NOMO-1 (cell line): ENCODE results near the gene U2AF1.
"Not testable (repeated sequence)": the region's sequence is repeated elsewhere in the genome, so short reads cannot be mapped to it uniquely, and the experiment has no call there.

ENCODE experiments used
- DNase-seq, 2 experiments: peaks; one replicate each; lab custom pipeline; 2025; ENCODE audit not compliant: unreplicated experiment in 2 of 2; lab: John Stamatoyannopoulos, UW

The U2AF1 gene, protein sequence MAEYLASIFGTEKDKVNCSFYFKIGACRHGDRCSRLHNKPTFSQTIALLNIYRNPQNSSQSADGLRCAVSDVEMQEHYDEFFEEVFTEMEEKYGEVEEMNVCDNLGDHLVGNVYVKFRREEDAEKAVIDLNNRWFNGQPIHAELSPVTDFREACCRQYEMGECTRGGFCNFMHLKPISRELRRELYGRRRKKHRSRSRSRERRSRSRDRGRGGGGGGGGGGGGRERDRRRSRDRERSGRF

DNA sequence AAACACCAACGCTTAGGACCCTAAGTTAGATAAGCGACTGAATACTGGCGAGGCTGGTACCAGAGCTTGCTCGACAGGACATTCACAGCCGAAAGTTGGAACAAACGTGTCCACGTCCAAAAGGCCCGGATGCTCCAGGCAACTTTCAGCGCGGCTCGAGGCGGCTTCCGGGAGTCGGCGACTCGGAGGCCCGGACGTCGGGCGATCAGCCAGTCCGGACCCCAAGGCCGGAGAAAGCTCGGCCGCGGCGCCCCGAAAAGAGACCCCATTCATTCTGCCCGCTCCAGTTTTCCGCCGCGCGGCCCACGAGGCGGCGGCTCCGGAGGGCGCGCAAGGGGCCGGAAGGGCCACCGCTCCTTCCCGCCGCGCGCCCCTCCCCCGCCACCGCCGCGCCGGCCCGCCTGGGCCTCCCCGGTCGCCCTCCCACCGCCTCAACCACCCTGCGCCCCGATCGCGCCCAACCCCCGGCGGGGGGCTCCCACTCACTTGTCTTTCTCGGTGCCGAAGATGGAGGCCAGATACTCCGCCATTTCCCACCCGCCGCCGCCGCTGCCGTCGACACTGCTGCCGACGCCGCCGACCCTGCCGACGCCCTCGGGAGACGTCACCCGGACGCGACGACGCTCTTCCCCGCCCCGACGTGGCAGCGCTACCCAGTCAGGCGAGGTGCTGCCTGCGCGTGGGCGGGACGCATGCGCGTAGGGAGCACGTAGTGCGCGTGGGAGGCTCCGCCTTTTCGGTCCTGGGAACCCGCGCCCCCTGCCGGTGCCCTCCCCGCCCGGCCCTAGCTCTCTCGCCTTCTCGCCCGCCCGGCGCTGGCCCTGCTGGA, at the start of gene U2AF1:
Gene U2AF1 (minus strand): TSS at position 606 of the 829 bp plus-strand sequence. CDS start 76 bp downstream, at position 530.
- not testable (repeated sequence) for DNase-seq

DNA sequence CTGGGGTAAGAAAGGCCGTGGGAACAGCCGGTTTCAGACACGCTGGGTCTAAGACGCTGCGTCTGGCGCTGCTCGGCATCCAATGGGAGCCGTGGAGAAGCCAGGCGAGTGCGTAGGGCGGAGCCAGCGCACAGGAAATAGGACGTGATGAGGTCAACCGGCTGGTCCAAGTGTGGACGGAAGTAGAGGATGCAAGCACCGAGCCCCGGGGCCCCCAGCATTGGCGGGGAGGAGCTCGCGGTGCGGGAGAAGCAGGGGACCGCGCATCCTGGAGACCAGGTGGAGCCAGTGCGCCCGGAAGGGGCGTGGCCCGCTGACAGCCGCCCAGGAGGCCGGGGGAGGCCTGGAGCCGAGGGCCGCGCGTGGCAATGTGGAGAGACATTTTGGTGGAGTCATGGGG, 46.2 kb upstream of the U2AF1 start:
- not testable (repeated sequence) for DNase-seq

DNA sequence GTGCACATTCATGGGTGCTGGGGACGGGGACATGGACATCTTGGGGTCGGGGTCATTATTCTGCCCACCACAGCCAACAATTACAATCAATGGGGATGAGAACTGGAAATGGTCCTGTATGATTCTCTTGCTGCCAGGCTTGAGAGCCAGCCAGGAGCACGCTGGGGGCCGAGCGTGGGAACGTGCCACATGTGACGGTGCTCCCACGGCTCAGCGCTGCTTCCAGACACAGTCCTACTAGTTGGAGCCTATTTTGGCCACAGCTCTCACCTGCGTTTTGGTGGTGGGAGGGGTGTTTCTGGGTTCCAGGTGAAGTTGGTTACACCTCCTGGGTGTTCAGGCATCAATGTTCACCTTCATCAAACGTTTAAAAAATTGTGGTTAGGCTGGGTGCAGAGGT, 42.0 kb upstream of the U2AF1 start:
- DNase-seq = not testable (repeated sequence)

DNA sequence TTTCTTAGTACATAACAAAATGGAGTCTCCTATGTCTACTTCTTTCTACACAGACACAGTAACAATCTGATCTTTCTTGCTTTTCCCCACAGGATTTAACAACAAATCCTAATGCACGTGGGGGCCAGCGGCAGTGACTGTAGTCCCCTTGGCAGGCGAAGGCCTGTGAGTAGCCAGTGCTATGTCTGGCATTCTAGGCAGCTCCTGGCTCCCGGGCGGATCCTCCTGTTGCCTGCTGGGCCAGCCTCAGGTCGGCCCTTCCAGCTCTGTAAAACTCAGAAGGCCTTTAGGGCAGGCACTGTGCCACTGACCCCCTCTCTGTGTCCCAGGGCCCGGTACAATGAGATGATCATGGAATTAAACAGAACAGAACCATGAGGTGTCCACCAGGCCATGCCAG, 40.6 kb upstream of the U2AF1 start:
- not testable (repeated sequence) for DNase-seq

DNA sequence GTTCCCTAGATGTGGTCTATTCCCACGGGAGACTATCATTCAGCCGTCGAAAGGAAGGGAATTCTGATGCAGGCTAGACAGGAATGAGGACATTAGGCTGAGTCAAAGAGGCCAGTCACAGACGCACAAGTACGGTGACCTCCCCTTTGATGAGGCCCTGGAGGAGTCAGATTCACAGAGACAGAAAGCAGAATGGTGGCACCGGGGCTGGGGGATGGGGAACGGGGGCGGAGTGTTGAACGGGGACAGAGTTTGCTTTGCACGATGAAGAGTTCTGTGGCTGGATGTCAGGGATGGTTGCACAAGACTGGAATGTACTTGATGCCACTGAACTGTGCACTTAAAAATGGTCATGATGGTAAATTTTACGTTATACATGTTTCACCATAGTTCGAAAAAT, 39.3 kb upstream of the U2AF1 start:
- not testable (repeated sequence) for DNase-seq

DNA sequence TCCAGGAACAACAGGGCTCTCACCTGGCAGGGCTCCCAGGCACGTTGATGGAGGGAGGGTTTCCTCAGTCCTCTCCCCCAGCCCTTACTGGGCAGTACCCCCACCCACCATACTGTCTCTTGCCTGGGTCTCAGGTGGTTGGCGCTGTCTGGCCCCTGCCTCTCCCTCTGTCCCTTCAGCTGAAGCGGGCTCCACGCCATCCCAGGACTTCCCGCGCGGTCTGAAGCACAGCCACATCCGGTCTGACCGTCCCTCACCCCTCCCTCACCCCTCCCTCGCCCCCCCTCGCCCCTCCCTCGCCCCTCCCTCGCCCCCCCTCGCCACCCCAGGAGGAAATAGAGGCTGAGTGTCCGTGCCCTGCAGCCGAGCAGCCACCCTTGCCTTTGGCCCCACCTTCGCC, 34.0 kb upstream of the U2AF1 start:
- not testable (repeated sequence) for DNase-seq

DNA sequence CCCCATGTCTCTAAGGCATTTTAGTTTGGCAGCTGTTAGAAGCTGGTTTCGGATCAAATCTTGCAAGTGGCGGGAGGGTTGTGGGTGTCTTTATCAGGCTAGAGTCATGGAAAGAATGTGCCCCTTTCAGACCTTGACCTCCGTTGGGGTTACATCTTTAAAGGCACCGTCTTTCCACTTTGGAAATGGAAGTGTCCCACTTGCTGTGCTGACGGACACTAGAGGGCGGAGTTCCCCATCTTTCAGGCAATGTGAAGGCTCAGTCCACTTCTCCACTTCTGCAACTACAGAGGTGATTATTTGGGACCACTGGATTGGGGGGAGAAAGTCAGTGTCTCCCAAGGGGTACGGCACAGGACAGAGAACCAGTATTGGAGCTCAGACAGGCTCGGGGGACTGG, 31.6 kb upstream of the U2AF1 start:
- DNase-seq = not testable (repeated sequence)

DNA sequence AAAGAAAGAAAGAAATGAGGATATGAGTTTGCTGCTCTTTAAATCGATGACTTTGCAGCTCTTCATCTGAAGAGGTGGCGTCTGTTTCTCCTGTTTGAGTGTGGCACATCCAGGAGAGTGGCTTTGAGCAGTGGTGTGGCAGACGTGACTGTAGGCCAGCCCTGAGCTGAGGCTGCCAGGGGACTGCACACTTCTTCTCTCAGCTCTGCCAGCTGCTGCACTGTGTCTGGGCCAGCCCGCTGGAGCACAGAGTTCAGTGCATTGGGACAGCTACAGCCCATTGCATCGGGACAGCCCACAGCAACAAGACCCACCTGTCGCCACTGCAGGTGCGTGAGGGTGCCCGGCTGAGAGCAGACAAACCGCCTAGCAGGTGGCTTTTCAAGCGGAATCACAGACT, 27.1 kb upstream of the U2AF1 start:
- DNase-seq = not testable (repeated sequence)

DNA sequence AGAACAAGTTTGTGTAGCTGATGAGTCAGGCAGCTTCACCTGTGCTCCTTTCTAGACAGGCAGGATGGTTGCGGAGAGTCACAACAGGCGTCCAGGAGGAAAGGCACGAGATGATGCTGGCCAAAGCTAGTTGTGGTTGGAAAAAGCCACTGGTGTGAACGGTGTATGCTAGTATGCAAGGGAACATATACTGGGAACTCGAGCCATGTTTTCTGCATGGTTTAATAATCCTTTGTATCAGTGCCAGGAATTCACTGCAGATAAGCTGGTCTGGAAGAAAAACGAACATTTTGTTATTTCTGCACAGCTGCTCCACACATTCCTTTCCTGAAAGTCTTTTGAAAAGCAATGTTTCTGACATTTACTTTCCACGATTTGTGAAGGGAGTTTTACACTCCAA, 22.7 kb upstream of the U2AF1 start:
- DNase-seq = not testable (repeated sequence)

DNA sequence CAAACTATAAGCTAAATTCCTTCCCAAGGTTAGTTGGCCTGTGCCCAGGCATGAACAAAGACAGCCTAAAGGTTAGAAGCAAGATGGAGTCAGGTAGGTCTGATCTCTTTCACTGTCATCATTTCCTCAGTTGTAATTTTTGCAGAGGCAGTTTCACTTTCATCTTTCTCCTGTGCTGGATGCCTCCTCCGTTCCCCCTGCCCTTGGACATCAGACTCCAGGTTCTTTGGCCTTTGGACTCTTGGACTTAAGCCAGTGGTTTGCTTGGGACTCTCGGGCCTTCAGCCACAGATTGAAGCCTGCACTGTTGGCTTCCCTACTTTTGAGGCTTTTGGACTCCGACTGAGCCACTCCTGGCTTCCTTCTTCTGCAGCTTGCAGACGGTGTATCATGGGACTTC, 8.6 kb upstream of the U2AF1 start:
- not testable (repeated sequence) for DNase-seq

DNA sequence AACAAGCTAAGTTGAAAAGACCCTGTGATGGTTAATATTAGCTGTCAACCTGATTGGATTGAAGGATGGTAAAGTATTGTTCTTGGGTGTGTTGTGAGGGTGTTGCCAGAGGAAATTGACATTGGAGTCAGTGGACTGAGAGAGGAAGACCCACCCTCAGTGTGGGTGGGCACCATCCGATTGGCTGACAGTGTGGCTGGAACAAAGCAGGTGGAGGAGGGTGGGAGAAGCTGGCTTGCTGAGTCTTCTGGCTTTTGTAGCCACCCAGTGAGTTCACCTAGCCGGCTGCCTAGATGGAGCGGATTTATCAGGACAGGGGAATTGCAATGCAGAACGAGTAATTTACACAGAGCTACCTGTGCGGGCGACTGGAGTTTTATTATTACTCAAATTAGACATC, 7.1 kb upstream of the U2AF1 start:
- not testable (repeated sequence) for DNase-seq

DNA sequence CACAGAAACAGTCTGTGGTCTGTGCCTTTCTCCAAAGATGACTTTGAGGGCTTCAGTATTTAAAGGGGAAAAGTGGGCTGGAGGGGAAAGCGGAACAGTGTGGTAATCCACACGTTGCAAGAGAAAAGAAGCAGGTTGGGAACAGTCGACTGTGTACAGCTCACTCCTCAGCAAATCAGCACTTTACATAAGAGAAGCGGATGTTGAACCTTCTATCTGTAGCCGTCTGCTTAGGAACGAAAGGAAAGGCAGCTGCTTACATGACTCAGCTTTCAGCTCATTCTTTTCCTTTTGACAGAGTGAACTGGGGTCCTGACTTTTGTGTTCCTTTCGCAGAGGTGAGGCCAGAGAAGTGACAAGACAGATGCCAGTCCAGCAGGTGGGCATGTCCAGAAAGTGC, 1.6 kb upstream of the U2AF1 start:
- DNase-seq = not testable (repeated sequence)

DNA sequence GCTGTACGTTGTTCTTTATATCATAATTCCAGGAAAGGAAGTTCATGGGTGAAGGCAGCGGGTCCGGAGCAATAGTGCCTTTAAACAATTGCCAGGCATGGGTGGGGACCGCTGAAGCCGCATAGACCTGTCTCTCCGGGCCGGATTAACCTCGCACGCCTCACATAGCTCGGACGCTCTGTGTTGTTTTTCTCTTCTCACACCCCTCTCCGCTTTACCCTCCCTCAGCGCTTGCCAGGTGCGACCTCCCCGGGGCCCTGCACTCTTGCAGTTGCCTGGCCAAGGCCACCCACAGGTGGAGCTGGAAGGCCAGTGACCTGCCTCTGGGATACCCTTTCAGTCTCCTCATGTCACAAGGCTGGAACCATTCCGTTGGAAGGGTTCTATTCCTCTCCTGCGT, 807 bp upstream of the U2AF1 start:
- not testable (repeated sequence) for DNase-seq

DNA sequence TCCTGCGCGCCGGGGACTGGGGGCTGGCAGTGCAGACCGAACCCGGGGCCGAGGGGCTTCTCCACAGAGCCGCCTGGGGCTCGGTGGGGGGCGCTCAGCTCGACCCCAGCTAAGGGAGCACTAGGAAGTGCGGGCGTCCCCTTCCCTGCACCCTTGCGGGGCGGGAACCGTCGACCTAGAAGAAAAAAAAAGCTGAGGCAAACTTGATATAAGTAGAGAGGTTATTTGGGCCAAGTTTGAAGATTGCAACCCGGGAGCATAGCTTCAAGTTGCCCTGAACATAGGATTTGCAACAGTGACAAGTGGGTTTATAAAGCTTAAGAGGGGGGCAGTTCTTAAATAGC, 396 bp upstream of the U2AF1 start:
- DNase-seq = not testable (repeated sequence)

DNA sequence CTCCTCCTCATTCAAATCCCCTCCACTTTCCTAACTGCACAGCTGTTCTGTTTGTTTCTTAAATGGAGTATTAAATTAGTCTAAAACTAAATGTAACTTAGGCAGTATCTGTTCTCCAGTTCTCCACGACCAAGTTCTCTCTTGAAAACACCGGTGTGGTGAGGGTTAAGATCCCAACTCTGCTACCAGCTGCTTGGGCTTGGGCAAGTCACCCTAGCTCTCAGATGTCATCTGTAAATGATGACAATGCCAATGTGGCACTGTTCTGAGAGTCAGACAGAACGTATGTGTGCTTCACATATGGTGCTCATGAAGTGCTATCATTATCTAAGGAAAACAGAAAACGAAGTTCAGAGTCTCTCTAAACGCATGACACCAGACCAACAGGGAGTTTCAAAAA, 2.7 kb downstream of the U2AF1 start:
- not testable (repeated sequence) for DNase-seq

DNA sequence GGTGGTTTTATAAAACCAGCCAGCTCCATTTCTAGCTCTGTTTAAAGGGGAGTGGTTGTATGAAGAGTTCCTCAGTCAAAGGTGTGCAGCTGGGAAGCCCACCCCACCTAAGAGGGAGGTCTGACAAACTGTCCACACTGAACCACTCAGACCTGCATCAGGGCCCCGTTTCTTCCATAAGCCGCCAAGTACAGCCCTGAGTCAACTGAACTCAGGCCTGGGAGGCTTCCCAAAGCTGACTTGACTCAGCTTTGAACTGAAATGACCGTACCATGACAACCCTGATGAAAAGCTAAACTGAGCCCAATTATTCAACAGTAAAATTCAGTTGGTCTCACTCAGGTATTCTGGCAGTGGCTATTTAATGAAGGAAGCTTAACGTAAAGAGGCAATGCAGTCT, 5.1 kb downstream of the U2AF1 start:
- not testable (repeated sequence) for DNase-seq

DNA sequence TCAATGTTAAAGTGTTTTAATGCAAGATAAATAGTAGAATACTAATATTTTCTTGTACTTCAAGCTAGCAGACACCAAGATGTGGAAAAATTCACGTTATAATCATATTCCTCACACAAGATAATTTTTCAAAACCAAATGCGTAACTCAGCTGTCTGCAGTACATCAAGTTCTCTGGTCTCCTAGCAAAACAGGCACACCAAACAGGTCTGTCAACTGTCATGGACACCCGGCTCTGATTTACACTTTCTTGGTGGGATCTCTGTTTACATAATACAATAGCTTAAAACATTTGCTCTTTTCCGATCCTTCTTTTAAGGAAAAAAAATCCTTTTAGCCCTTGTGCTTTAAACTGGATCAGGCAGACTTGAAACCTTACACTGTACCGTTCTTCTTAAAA, 5.7 kb downstream of the U2AF1 start:
- not testable (repeated sequence) for DNase-seq

DNA sequence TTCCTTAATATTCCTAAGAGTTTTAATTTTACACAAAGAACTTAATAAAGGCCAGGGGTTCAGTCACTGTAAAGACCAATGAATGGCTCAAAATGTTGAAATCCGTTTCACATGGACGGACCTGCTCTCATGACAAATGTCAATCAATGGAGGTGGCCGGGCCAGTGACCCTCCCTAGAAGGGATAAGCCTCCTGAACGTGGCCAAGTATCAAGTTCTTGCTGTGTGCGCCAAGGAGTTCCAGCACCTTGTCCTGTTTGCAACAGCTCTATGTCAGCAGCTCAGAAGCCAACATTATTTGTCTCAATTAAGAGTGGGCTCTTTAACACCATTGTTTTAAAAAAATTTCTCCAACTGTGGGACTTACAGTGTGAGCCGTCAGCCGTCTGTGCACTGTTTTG, 6.4 kb downstream of the U2AF1 start:
- DNase-seq = not testable (repeated sequence)

DNA sequence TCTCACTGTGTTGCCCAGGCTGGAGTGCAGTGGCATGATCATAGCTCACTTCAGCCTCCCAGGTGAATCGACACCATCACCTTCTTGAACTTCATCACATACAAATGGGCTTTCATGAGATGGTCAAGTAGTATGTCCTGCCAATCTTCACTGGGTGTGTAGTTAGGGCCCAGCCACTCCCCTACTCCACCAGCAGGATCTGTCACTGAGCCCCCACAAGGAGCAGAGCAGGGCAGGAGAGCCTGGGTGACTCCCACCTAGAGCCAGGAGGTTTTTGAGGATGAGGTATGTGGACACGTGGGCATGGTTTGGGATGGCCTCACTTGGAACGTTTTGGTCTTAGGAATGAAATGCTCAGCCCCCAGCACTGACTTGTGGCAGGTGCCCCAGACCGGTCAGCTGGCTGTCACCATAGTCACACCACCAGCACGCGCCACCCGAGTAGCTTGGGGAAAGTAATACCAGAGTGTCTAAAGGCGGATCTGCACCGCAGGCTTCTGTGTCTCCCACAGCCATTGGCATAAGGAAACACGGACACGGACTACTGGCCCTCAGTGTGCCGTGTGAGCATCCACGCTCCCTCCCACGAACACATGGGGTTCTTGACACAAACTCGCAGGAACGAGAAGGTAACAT, 15.3 kb downstream of the U2AF1 start:
- DNase-seq = not testable (repeated sequence)

DNA sequence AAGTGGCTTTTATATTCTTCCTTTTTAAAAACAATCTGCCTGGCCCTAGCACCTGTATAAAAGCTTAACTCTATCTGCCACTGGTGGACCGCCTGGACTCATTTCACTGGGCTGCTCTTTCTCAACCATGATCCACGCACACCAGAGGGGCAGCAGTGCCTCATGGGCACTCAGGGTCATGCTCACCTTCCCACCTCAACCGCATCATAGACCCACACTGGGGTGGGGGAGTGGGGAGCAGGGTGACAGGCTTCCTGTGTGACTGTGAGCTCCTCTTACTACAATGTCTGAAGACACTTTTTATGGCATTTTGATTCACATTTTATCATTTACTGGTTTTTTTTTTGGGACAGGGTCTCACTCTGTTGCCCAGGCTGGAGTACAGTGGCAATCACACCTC, 16.4 kb downstream of the U2AF1 start:
- DNase-seq = not testable (repeated sequence)

DNA sequence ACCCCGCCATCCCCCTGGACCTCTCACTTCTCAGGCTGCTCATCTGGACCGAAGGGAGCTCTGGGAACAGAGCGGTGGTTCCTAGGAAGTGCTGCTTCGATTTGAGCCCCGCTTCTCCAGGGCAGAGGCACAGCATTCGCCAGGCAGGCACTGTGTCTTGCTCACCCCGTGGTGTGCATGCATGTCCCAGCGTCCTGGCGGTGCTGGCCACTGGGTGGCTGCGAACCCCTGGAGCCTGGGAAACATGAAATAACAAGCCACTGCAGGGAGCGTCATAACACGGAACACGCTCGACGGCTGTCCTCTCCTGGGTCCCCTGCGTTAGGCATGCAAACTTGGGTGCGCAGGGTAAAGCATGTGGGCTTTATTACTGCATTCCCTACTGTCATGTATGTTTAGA, 17.9 kb downstream of the U2AF1 start:
- not testable (repeated sequence) for DNase-seq
